Left lung (tissue), 10 donors: ENCODE data around the gene MTMR2. TPM values are rescaled to one million over a fixed set of nuclear protein-coding genes. Genes with fewer than 3 reads are reported as not detected.
A peak's percentile ranks its signal among the peaks of the same experiment; 100 is the strongest.

Source experiments
- ATAC-seq: fragments of 200-7000 bp; cut with Tn5 transposase; one replicate; pipeline ENCODE4 v1.9.1; 2020; ENCODE audit warnings: moderate library complexity
- DNase-seq, 4 donors: peaks; one replicate each; pipeline ENCODE4 v3.0.0-alpha.2; 2013 to 2020
- H3K27ac ChIP-seq, 2 donors: fragments of 200-600 bp; sonication (generic) in 1 of 2; one replicate each; pipeline versions ENCODE4 v1.5.0 to v1.8.0; 2020 to 2021
- H3K27me3 ChIP-seq, 2 donors: fragments of 200-600 bp; sonication (generic) in 1 of 2; one replicate each; pipeline versions ENCODE4 v1.5.0 to v1.8.0; 2020 to 2021
- H3K36me3 ChIP-seq, 2 donors: fragments of 200-600 bp; sonication (generic) in 1 of 2; one replicate each; pipeline versions ENCODE4 v1.5.0 to v1.8.0; 2020 to 2021
- H3K4me1 ChIP-seq, 2 donors: fragments of 200-600 bp; one replicate each; pipeline ENCODE4 v1.8.0; 2021
- H3K4me3 ChIP-seq, 2 donors: fragments of 200-600 bp; sonication (generic) in 1 of 2; one replicate each; pipeline versions ENCODE4 v1.5.0 to v1.8.0; 2020 to 2021; ENCODE audit warnings: mild to moderate bottlenecking in 1 of 2
- H3K9me3 ChIP-seq, 2 donors: fragments of 200-600 bp; sonication (generic) in 1 of 2; one replicate each; pipeline versions ENCODE4 v1.5.0 to v1.8.0; 2020 to 2021
- CTCF ChIP-seq, 2 donors: fragments of 200-600 bp; sonication (generic) in 1 of 2; IDR thresholded peaks; one replicate each; pipeline versions ENCODE4 v1.5.0 to v1.8.0; 2021; ENCODE audit warnings: antibody characterized with exemption in 2 of 2
- intact Hi-C, 2 donors: fragments of 100-400 bp; cut with DNase I; formaldehyde crosslinking; loops; one replicate each; pipeline versions ENCODE4 v1.11.2 to v1.14.2; 2022
- polyA plus RNA-seq, 6 donors: library from polyadenylated mRNA; unstranded; fragments of 120-200 nt; gene quantifications; one replicate each; pipeline ENCODE4 v1.2.1, GENCODE V29; 2013; ENCODE audit not compliant: insufficient read length in 6 of 6
- total RNA-seq, 2 donors: library from RNA; stranded (reverse); fragmentation: NEBNext Ultra II Directional; extraction: Animal tissue kit (Norgen Biotek cat#: 25700); gene quantifications; one replicate each; pipeline ENCODE4 v1.2.1, GENCODE V29; 2021
- donor health status: DM: no; HTN: yes; CAD: no.
- donor health status: DM: no; HTN: no; CAD: no.

MTMR2 gene
- total and polyA plus RNA-seq, 8 donors, result 33.3 to 73.5 (median 56.0) TPM

GRCh38 chr11:95833378-95833777 is 90.5 kb downstream of the MTMR2 start:
- no peak for DNase-seq
- Histone ChIP-seq H3K4me1 (no peaks in the 10 kb centered on the region), H3K36me3 (peaks cover 0 to 70% of the 10 kb centered on the region in 2 donors), H3K4me3 (no peak overlapping the region), H3K27me3 (no peaks in the 10 kb centered on the region), H3K9me3 (no peaks in the 10 kb centered on the region), H3K27ac (no peak overlapping the region)
- TF ChIP-seq CTCF (IDR thresholded peaks at IDR 0.05), result no peak
- intact Hi-C loops, result loop anchor here in 1 of 2 donors (10.0 kb wide), 1 partner anchor 561 kb away; the partner anchor contains the start of gene JRKL
- ATAC-seq, result peak; percentile 60

- H3K36me3 ChIP-seq, result peaks cover 0 to 66% of the 10 kb centered on the region in 2 donors
- H3K27ac ChIP-seq, result no peak overlapping the region
- H3K4me1 ChIP-seq, result no peaks in the 10 kb centered on the region
- intact Hi-C loops, result loop anchor here in 1 of 2 donors (10.0 kb wide), 1 partner anchor 562 kb away; the partner anchor contains the start of gene JRKL
- no peak overlapping the region for H3K4me3 ChIP-seq
- DNase-seq (no peak), ATAC-seq (no peak)
- no peaks in the 10 kb centered on the region for H3K9me3 ChIP-seq
- no peaks in the 10 kb centered on the region for H3K27me3 ChIP-seq
- no peak for TF ChIP-seq CTCF (IDR thresholded peaks at IDR 0.05)
Observed at GRCh38 chr11:95832763-95833162, 91.1 kb downstream of the MTMR2 start.

DNA sequence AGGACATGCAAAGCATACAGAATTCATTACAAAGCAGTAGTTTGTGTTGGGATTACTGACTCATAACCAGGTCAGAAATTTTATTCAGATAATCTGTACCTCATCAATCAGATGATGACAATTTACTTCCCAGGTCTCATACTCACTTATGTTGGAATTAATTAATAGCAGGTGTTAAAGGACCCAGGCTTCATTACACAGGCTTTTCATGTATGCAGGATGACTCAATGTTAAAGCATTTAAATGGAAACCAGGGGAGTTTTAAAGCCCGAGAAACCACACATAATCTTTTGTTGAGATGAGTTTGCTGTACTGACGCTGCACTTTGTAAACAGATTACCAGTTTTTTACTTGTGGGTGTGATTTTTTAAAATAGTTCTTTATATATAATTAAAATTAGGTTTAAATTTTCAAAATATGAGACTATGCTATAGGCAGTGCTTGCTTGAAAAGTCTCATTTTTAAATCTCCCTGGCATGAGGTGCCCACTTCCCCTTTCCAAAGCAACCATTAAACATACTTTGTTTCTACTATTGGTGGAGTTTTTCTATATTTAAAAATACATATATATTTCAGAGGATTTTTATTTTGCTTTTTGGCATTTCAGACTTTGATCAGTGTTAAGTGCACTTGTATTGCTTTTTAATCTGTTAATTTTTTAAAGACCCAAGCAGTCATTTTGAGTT is 92.6 kb downstream of the MTMR2 start:
- no peaks in the 10 kb centered on the region for H3K4me1 ChIP-seq
- intact Hi-C loops, result loop anchor here in 1 of 2 donors (10.0 kb wide), 1 partner anchor 563 kb away; the partner anchor contains the start of gene JRKL
- no peak overlapping the region for H3K27ac ChIP-seq
- DNase-seq (no peak), ATAC-seq (no peak)
- no peak overlapping the region for H3K4me3 ChIP-seq
- no peaks in the 10 kb centered on the region for H3K27me3 ChIP-seq
- no peak for TF ChIP-seq CTCF (IDR thresholded peaks at IDR 0.05)
- H3K9me3 ChIP-seq, result no peaks in the 10 kb centered on the region
- peaks cover 0 to 65% of the 10 kb centered on the region in 2 donors for H3K36me3 ChIP-seq

DNA sequence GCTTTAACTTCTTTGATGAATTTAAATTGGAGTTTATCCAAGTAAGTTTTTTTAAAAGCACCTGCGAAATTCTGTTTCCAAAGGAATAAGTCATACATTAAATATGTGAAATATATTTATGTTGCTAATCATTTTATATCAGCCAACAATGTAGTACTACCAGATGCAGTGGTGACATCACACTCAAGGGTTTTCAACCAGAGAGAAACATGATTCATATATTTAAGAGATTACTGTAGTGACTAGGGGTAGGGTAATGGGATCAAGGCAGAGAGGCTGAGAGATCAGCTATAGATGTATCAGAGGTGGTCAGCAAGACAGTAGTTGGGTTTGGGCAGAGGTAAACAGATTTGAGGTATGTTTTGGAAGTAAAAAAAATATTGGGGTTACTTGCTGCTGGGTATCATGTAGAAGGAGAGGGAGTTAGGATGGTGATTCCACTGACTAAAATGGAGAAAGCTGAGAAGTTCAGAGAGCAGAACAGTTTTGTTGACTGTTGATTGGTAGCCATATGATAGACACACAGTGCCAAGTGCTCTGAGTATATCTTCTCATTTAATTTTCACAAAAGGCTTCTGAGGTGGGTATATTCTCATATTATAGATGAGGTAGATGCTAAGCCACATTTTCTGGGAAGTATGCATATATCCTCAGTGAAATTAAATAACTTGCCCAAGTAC is 94.2 kb downstream of the MTMR2 start:
- intact Hi-C loops, result loop anchor here in 1 of 2 donors (10.0 kb wide), 1 partner anchor 565 kb away; the partner anchor contains the start of gene JRKL
- Histone ChIP-seq H3K27ac (no peak overlapping the region), H3K9me3 (no peaks in the 10 kb centered on the region), H3K27me3 (no peaks in the 10 kb centered on the region), H3K36me3 (peaks cover 0 to 70% of the 10 kb centered on the region in 2 donors), H3K4me1 (no peaks in the 10 kb centered on the region), H3K4me3 (no peak overlapping the region)
- TF ChIP-seq CTCF (IDR thresholded peaks at IDR 0.05), result no peak
- DNase-seq (no peak), ATAC-seq (no peak)

- Histone ChIP-seq H3K27me3 (no peaks in the 10 kb centered on the region), H3K4me3 (no peak overlapping the region), H3K27ac (no peak overlapping the region), H3K9me3 (no peaks in the 10 kb centered on the region), H3K4me1 (no peaks in the 10 kb centered on the region), H3K36me3 (peaks cover 0 to 74% of the 10 kb centered on the region in 2 donors)
- no peak for TF ChIP-seq CTCF (IDR thresholded peaks at IDR 0.05)
- DNase-seq (peak in 2 of 4 donors; percentile 64 to 74), ATAC-seq (peak; percentile 21)
- intact Hi-C loops, result no loop called here
Observed at GRCh38 chr11:95827696-95828095, 96.2 kb downstream of the MTMR2 start.
